HG02678 (cell line): ENCODE data around the gene TMEM50B.
"Not testable (repeated sequence)": the region's sequence is repeated elsewhere in the genome, so short reads cannot be mapped to it uniquely, and the experiment has no call there.

Experiments used
- ATAC-seq: cut with Tn5 transposase; IDR thresholded peaks from one replicate; pipeline ENCODE4 v1.9.1; 2021; ENCODE audit warnings: mild to moderate bottlenecking, moderate library complexity; ENCODE audit not compliant: unreplicated experiment

TMEM50B gene

GRCh38 chr21:33433001-33433400 is 46.8 kb downstream of the TMEM50B start:
- ATAC-seq = no peak

GRCh38 chr21:33432496-33432895 is 47.3 kb downstream of the TMEM50B start:
- no peak for ATAC-seq

- no peak for ATAC-seq
These were observed 48.9 kb downstream of the TMEM50B start for GRCh38 chr21:33430858-33431257.

GRCh38 chr21:33428669-33429068 is 51.1 kb downstream of the TMEM50B start:
- no peak for ATAC-seq

GRCh38 chr21:33427051-33427450 is 52.7 kb downstream of the TMEM50B start:
- ATAC-seq = no peak

GRCh38 chr21:33425825-33426224 is 53.9 kb downstream of the TMEM50B start:
- ATAC-seq = no peak

- ATAC-seq = no peak
These were observed 55.6 kb downstream of the TMEM50B start for GRCh38 chr21:33424214-33424613.

GRCh38 chr21:33421713-33422393 is 57.9 kb downstream of the TMEM50B start:
- ATAC-seq = no peak

GRCh38 chr21:33419538-33420123 is 60.1 kb downstream of the TMEM50B start:
- ATAC-seq = no peak

- ATAC-seq = no peak
These were observed 61.1 kb downstream of the TMEM50B start for GRCh38 chr21:33418691-33419090.

- ATAC-seq = no peak
These were observed 64.8 kb downstream of the TMEM50B start for GRCh38 chr21:33414926-33415325.

GRCh38 chr21:33414068-33414467 is 65.7 kb downstream of the TMEM50B start:
- ATAC-seq = no peak

GRCh38 chr21:33412832-33413519 is 66.8 kb downstream of the TMEM50B start:
- ATAC-seq = peak; percentile 71

GRCh38 chr21:33412439-33412831 is 67.3 kb downstream of the TMEM50B start:
- not testable (repeated sequence) for ATAC-seq

- no peak for ATAC-seq
These were observed 67.8 kb downstream of the TMEM50B start for GRCh38 chr21:33411949-33412430.

- no peak for ATAC-seq
These were observed 73.3 kb downstream of the TMEM50B start for GRCh38 chr21:33406493-33406892.

- peak; percentile 34 for ATAC-seq
These were observed 75.8 kb downstream of the TMEM50B start for GRCh38 chr21:33403786-33404585.

GRCh38 chr21:33403128-33403785 is 76.5 kb downstream of the TMEM50B start, which contains the start of gene IFNGR2:
Gene IFNGR2 (plus strand): TSS chr21:33403413. CDS start chr21:33403544, 131 bp downstream.
- peak; percentile 37 for ATAC-seq

- no peak for ATAC-seq
These were observed 77.5 kb downstream of the TMEM50B start for GRCh38 chr21:33402001-33402979.
